ENCODE data around the gene PEMT. TPM values are rescaled to one million over a fixed set of nuclear protein-coding genes. Genes with fewer than 3 reads are reported as not detected.

Gene PEMT
- total and polyA plus RNA-seq, 2 experiments from 2014 or later: 54.8 to 55.2 TPM

DNA sequence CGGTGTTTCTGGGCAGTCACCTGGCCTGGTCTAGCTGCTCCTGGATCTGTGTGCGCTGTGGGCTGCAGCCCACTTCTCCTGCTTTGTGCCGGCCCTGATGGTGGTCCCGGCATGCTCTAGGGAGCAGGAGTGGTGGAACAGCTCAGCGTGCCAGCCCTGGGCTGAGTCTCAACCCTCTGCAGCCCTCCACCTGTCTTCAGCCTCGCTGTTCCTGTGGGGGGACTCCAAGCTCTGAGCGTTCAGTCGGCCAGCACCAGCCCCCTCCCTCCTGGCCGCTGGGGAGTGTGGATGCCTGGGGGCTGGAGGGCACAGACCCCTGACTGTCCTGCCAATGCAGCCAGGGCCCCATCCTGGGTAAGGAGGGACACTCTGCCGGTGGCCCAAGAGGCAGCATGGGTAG, 71.6 kb downstream of the PEMT start:
- no peak for DNase-seq (ENCODE audit: low spot score)
- Mint-ChIP-seq H3K27ac (no peak overlapping the region), H3K27me3 (ENCODE audit: insufficient read depth, low read depth, poor library complexity) (peaks cover 12% of the 10 kb centered on the region), H3K36me3 (ENCODE audit: low read depth) (no peaks in the 10 kb centered on the region; the same call in 2 of the 3 replicates), H3K4me3 (no peak overlapping the region), H3K9me3 (peaks cover under 1% of the 10 kb centered on the region; the same call in 2 of the 3 replicates), H3K4me1 (peaks cover 39% of the 10 kb centered on the region)
- Histone ChIP-seq H3K4me3 (no peak overlapping the region), H3K4me2 (no peak overlapping the region), H3K79me2 (replicated peaks; ENCODE audit: insufficient read depth) (no peaks in the 10 kb centered on the region), H3K36me3 (ENCODE audit: insufficient read depth) (no peaks in the 10 kb centered on the region), H3K27me3 (ENCODE audit: insufficient read depth) (no peaks in the 10 kb centered on the region), H4K20me1 (replicated peaks; ENCODE audit: insufficient read depth) (no peaks in the 10 kb centered on the region), H3K4me1 (ENCODE audit: insufficient read depth) (peaks cover 16% of the 10 kb centered on the region), H3F3A (replicated peaks; ENCODE audit: low read depth) (0 out of 2 replicates have a peak, but pooled peaks cover 3% of the 10 kb centered on the region), H3K27ac (ENCODE audit: low read depth) (no peak overlapping the region), H2AFZ (no peak overlapping the region), H3K9me2 (ENCODE audit: insufficient read depth) (no peaks in the 10 kb centered on the region)
- ATAC-seq: no peak
- TF ChIP-seq, protein P1, sequence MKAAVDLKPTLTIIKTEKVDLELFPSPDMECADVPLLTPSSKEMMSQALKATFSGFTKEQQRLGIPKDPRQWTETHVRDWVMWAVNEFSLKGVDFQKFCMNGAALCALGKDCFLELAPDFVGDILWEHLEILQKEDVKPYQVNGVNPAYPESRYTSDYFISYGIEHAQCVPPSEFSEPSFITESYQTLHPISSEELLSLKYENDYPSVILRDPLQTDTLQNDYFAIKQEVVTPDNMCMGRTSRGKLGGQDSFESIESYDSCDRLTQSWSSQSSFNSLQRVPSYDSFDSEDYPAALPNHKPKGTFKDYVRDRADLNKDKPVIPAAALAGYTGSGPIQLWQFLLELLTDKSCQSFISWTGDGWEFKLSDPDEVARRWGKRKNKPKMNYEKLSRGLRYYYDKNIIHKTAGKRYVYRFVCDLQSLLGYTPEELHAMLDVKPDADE (IDR thresholded peaks at IDR 0.05): no peak
- TF ChIP-seq, protein P2, sequence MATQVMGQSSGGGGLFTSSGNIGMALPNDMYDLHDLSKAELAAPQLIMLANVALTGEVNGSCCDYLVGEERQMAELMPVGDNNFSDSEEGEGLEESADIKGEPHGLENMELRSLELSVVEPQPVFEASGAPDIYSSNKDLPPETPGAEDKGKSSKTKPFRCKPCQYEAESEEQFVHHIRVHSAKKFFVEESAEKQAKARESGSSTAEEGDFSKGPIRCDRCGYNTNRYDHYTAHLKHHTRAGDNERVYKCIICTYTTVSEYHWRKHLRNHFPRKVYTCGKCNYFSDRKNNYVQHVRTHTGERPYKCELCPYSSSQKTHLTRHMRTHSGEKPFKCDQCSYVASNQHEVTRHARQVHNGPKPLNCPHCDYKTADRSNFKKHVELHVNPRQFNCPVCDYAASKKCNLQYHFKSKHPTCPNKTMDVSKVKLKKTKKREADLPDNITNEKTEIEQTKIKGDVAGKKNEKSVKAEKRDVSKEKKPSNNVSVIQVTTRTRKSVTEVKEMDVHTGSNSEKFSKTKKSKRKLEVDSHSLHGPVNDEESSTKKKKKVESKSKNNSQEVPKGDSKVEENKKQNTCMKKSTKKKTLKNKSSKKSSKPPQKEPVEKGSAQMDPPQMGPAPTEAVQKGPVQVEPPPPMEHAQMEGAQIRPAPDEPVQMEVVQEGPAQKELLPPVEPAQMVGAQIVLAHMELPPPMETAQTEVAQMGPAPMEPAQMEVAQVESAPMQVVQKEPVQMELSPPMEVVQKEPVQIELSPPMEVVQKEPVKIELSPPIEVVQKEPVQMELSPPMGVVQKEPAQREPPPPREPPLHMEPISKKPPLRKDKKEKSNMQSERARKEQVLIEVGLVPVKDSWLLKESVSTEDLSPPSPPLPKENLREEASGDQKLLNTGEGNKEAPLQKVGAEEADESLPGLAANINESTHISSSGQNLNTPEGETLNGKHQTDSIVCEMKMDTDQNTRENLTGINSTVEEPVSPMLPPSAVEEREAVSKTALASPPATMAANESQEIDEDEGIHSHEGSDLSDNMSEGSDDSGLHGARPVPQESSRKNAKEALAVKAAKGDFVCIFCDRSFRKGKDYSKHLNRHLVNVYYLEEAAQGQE (IDR thresholded peaks at IDR 0.05; ENCODE audit: unreplicated experiment): no peak
- TF ChIP-seq, protein P3, sequence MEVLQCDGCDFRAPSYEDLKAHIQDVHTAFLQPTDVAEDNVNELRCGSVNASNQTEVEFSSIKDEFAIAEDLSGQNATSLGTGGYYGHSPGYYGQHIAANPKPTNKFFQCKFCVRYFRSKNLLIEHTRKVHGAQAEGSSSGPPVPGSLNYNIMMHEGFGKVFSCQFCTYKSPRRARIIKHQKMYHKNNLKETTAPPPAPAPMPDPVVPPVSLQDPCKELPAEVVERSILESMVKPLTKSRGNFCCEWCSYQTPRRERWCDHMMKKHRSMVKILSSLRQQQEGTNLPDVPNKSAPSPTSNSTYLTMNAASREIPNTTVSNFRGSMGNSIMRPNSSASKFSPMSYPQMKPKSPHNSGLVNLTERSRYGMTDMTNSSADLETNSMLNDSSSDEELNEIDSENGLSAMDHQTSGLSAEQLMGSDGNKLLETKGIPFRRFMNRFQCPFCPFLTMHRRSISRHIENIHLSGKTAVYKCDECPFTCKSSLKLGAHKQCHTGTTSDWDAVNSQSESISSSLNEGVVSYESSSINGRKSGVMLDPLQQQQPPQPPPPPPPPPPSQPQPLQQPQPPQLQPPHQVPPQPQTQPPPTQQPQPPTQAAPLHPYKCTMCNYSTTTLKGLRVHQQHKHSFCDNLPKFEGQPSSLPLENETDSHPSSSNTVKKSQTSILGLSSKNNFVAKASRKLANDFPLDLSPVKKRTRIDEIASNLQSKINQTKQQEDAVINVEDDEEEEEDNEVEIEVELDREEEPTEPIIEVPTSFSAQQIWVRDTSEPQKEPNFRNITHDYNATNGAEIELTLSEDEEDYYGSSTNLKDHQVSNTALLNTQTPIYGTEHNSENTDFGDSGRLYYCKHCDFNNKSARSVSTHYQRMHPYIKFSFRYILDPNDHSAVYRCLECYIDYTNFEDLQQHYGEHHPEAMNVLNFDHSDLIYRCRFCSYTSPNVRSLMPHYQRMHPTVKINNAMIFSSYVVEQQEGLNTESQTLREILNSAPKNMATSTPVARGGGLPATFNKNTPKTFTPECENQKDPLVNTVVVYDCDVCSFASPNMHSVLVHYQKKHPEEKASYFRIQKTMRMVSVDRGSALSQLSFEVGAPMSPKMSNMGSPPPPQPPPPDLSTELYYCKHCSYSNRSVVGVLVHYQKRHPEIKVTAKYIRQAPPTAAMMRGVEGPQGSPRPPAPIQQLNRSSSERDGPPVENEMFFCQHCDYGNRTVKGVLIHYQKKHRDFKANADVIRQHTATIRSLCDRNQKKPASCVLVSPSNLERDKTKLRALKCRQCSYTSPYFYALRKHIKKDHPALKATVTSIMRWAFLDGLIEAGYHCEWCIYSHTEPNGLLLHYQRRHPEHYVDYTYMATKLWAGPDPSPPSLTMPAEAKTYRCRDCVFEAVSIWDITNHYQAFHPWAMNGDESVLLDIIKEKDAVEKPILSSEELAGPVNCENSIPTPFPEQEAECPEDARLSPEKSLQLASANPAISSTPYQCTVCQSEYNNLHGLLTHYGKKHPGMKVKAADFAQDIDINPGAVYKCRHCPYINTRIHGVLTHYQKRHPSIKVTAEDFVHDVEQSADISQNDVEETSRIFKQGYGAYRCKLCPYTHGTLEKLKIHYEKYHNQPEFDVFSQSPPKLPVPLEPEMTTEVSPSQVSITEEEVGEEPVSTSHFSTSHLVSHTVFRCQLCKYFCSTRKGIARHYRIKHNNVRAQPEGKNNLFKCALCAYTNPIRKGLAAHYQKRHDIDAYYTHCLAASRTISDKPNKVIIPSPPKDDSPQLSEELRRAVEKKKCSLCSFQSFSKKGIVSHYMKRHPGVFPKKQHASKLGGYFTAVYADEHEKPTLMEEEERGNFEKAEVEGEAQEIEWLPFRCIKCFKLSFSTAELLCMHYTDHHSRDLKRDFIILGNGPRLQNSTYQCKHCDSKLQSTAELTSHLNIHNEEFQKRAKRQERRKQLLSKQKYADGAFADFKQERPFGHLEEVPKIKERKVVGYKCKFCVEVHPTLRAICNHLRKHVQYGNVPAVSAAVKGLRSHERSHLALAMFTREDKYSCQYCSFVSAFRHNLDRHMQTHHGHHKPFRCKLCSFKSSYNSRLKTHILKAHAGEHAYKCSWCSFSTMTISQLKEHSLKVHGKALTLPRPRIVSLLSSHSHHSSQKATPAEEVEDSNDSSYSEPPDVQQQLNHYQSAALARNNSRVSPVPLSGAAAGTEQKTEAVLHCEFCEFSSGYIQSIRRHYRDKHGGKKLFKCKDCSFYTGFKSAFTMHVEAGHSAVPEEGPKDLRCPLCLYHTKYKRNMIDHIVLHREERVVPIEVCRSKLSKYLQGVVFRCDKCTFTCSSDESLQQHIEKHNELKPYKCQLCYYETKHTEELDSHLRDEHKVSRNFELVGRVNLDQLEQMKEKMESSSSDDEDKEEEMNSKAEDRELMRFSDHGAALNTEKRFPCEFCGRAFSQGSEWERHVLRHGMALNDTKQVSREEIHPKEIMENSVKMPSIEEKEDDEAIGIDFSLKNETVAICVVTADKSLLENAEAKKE (CRISPR knock-in tag; IDR thresholded peaks at IDR 0.05): no peak
- no peak for TF ChIP-seq STAT1 (IDR thresholded peaks at IDR 0.05; ENCODE audit: unreplicated experiment)
- TF ChIP-seq ZNF331 (CRISPR knock-in tag; IDR thresholded peaks at IDR 0.05; ENCODE audit: low read depth): no peak
- TF ChIP-seq JUNB (IDR thresholded peaks at IDR 0.05; ENCODE audit: unreplicated experiment): no peak
- TF ChIP-seq EZH2phosphoT487 (IDR thresholded peaks at IDR 0.05; ENCODE audit: unreplicated experiment): no peak
- TF ChIP-seq EZH2 (IDR thresholded peaks at IDR 0.05; ENCODE audit: low read depth, unreplicated experiment): no peak
- TF ChIP-seq ZNF114 (CRISPR knock-in tag; IDR thresholded peaks at IDR 0.05): no peak
- no peak for TF ChIP-seq NANOG (IDR thresholded peaks at IDR 0.05; ENCODE audit: borderline replicate concordance)
- no peak for TF ChIP-seq CREB1 (CRISPR knock-in tag; IDR thresholded peaks at IDR 0.05; ENCODE audit: low read depth)
- TF ChIP-seq, protein P4, sequence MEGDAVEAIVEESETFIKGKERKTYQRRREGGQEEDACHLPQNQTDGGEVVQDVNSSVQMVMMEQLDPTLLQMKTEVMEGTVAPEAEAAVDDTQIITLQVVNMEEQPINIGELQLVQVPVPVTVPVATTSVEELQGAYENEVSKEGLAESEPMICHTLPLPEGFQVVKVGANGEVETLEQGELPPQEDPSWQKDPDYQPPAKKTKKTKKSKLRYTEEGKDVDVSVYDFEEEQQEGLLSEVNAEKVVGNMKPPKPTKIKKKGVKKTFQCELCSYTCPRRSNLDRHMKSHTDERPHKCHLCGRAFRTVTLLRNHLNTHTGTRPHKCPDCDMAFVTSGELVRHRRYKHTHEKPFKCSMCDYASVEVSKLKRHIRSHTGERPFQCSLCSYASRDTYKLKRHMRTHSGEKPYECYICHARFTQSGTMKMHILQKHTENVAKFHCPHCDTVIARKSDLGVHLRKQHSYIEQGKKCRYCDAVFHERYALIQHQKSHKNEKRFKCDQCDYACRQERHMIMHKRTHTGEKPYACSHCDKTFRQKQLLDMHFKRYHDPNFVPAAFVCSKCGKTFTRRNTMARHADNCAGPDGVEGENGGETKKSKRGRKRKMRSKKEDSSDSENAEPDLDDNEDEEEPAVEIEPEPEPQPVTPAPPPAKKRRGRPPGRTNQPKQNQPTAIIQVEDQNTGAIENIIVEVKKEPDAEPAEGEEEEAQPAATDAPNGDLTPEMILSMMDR (conservative IDR thresholded peaks at IDR 0.05; ENCODE audit: low read depth in 2 of 2): no peak
- TF ChIP-seq POLR2AphosphoS5 (IDR thresholded peaks at IDR 0.05; ENCODE audit: low read depth): no peak
